GM12892 (cell line): ENCODE measurements around the gene ZDHHC14.

Experiments
- POLR2AphosphoS5 ChIP-seq: IDR thresholded peaks from 2 replicates; pipeline ENCODE4 v1.6.1; 2011; ENCODE audit warnings: low read depth, low read length, control low read depth
- TAF1 ChIP-seq: IDR thresholded peaks from 2 replicates; pipeline ENCODE4 v1.6.1; 2011; ENCODE audit warnings: low read depth, mild to moderate bottlenecking, control low read depth, low read length, borderline replicate concordance

- TF ChIP-seq POLR2AphosphoS5 (no peak), TAF1 (no peak)
Measured at GRCh38 chr6:157637516-157637915, 256.5 kb downstream of the ZDHHC14 start.
